Panc1 (cell line): ENCODE results near the gene AFG3L2. TPM values are rescaled to one million over a fixed set of nuclear protein-coding genes. Genes with fewer than 3 reads are reported as not detected.

ENCODE experiments used
- ATAC-seq: fragments of 200-7000 bp; cut with Tn5 transposase; 2 replicates; pipeline ENCODE4 v1.9.1; 2020; ENCODE audit warnings: mild to moderate bottlenecking, moderate library complexity
- BruUV-seq: library from RNA; stranded (reverse); fragments of 400-500 nt; replicated peaks from 2 replicates; lab custom pipeline; 2021; lab: Mats Ljungman, UMichigan
- CTCF ChIA-PET: fragments of 300-600 bp; sonication (Branson Sonifier 250); formaldehyde crosslinking; loops from one replicate; lab custom pipeline; 2022; ENCODE audit warnings: antibody characterized with exemption; lab: Charles Lee
- POLR2A ChIA-PET: fragments of 300-600 bp; sonication (Branson Sonifier 250); formaldehyde crosslinking; loops from one replicate; lab custom pipeline; 2022; ENCODE audit warnings: antibody characterized with exemption; lab: Charles Lee
- DNase-seq: peaks from one replicate; pipeline ENCODE4 v3.0.0-alpha.2; 2010; ENCODE audit warnings: low read depth, low spot score
- H3K27ac ChIP-seq: 2 replicates; pipeline ENCODE4 v1.5.1; 2011; ENCODE audit warnings: mild to moderate bottlenecking, low read length, inconsistent platforms
- H3K27me3 ChIP-seq: fragments of 200-500 bp; sonication (Bioruptor generic); 2 replicates; pipeline ENCODE4 v1.6.0; 2014; ENCODE audit warnings: low read length, inconsistent platforms; ENCODE audit not compliant: control insufficient read depth, insufficient read depth
- H3K36me3 ChIP-seq: fragments of 200-500 bp; sonication (Bioruptor generic); 2 replicates; pipeline ENCODE4 v1.5.1; 2014; ENCODE audit warnings: inconsistent platforms, mild to moderate bottlenecking, low read length, moderate library complexity; ENCODE audit not compliant: control insufficient read depth, insufficient read depth
- H3K4me1 ChIP-seq: 2 replicates; pipeline ENCODE4 v1.5.1; 2011; ENCODE audit warnings: inconsistent platforms, mild to moderate bottlenecking, low read length, moderate library complexity; ENCODE audit not compliant: control insufficient read depth, insufficient read depth
- H3K4me3 ChIP-seq, 2 experiments: 2 replicates each; pipeline ENCODE4 v1.5.1; 2011 to 2012; ENCODE audit warnings: low read depth in 2 of 2, low read length in 2 of 2, mild to moderate bottlenecking in 2 of 2, inconsistent platforms in 1 of 2, moderate library complexity in 1 of 2
- H3K9me3 ChIP-seq: fragments of 200-500 bp; sonication (Bioruptor generic); 2 replicates; pipeline ENCODE4 v1.5.1; 2014; ENCODE audit warnings: low read depth, mild to moderate bottlenecking, inconsistent platforms, low read length, moderate library complexity; ENCODE audit not compliant: control insufficient read depth, insufficient read depth
- POLR2AphosphoS5 ChIP-seq: IDR thresholded peaks from 2 replicates; pipeline ENCODE4 v1.6.1; 2012; ENCODE audit warnings: mild to moderate bottlenecking, low read depth, low read length, moderate library complexity
- SIN3A ChIP-seq: IDR thresholded peaks from 2 replicates; pipeline ENCODE4 v1.6.1; 2012; ENCODE audit warnings: low read depth, mild to moderate bottlenecking, low read length, moderate library complexity, borderline replicate concordance; ENCODE audit not compliant: insufficient read depth
- TCF7L2 ChIP-seq: IDR thresholded peaks from 2 replicates; pipeline ENCODE4 v1.6.1; 2011; ENCODE audit warnings: mild to moderate bottlenecking, low read depth, low read length, inconsistent platforms
- in situ Hi-C: cut with HindIII; loops from 2 replicates; pipeline ENCODE4 v1.10.0; 2016; ENCODE audit warnings: low sequenced_read_pairs, low pct_unique_long_range_greater_than_20kb
- intact Hi-C: fragments of 100-400 bp; cut with micrococcal nuclease; formaldehyde crosslinking; loops from one replicate; pipeline ENCODE4 v1.10.0; 2022; ENCODE audit not compliant: unreplicated experiment
- total RNA-seq: library from RNA; stranded (reverse); gene quantifications from one replicate; pipeline ENCODE4 v1.2.1, GENCODE V29; 2021; ENCODE audit not compliant: unreplicated experiment
- TF ChIP-seq, protein P1 (sequence below), 2 experiments: IDR thresholded peaks; 2 replicates each; pipeline ENCODE4 v1.6.1; 2011 to 2012; ENCODE audit warnings: low read depth in 2 of 2, control low read depth in 1 of 2, low read length in 1 of 2, mild to moderate bottlenecking in 1 of 2, moderate library complexity in 1 of 2; ENCODE audit not compliant: insufficient read depth in 1 of 2
- TF ChIP-seq, protein P2 (sequence below): fragments of 450-650 bp; IDR thresholded peaks from 2 replicates; pipeline ENCODE4 v1.5.1; 2017; ENCODE audit warnings: mild to moderate bottlenecking

The AFG3L2 gene
- total RNA-seq, 1 experiment from 2014 or later, result 58.0 TPM

DNA sequence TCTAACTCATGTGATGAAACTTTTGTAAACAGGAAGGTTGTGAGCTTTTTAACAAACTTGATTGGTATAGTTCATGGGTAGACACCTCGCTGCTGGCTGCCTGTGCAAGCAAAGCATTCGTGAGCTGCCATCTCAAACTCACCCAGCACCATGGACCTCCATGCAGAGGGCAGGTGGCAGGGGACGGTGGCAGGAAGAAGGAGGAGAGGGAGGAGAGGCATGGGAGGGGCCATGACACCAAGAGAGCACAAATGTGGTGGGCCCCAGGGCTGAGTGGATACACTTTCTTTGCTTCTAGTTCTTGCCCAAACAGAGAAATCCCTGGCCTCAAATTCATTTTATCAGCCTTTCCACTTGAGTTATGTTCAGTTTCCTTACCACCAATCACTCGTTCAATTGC is 29.1 kb downstream of the AFG3L2 start:
- no TSS peak for BruUV-seq
- peaks cover 32% of the 10 kb centered on the region for H3K36me3 ChIP-seq
- ChIA-PET CTCF (interaction anchor here (0.5 kb wide), 1 partner anchor 8 kb away, joined by 4 read pairs; no protein-coding TSS in a partner anchor), POLR2A (no interaction called here)
- TF ChIP-seq POLR2AphosphoS5, result no peak
- TF ChIP-seq TCF7L2, result no peak
- TF ChIP-seq SIN3A, result no peak
- TF ChIP-seq, protein P1, sequence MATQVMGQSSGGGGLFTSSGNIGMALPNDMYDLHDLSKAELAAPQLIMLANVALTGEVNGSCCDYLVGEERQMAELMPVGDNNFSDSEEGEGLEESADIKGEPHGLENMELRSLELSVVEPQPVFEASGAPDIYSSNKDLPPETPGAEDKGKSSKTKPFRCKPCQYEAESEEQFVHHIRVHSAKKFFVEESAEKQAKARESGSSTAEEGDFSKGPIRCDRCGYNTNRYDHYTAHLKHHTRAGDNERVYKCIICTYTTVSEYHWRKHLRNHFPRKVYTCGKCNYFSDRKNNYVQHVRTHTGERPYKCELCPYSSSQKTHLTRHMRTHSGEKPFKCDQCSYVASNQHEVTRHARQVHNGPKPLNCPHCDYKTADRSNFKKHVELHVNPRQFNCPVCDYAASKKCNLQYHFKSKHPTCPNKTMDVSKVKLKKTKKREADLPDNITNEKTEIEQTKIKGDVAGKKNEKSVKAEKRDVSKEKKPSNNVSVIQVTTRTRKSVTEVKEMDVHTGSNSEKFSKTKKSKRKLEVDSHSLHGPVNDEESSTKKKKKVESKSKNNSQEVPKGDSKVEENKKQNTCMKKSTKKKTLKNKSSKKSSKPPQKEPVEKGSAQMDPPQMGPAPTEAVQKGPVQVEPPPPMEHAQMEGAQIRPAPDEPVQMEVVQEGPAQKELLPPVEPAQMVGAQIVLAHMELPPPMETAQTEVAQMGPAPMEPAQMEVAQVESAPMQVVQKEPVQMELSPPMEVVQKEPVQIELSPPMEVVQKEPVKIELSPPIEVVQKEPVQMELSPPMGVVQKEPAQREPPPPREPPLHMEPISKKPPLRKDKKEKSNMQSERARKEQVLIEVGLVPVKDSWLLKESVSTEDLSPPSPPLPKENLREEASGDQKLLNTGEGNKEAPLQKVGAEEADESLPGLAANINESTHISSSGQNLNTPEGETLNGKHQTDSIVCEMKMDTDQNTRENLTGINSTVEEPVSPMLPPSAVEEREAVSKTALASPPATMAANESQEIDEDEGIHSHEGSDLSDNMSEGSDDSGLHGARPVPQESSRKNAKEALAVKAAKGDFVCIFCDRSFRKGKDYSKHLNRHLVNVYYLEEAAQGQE (IDR thresholded peaks at IDR 0.05; ENCODE audit: insufficient read depth in 1 of 2, low read depth in 2 of 2, low read length in 1 of 2), result no peak
- TF ChIP-seq, protein P2, sequence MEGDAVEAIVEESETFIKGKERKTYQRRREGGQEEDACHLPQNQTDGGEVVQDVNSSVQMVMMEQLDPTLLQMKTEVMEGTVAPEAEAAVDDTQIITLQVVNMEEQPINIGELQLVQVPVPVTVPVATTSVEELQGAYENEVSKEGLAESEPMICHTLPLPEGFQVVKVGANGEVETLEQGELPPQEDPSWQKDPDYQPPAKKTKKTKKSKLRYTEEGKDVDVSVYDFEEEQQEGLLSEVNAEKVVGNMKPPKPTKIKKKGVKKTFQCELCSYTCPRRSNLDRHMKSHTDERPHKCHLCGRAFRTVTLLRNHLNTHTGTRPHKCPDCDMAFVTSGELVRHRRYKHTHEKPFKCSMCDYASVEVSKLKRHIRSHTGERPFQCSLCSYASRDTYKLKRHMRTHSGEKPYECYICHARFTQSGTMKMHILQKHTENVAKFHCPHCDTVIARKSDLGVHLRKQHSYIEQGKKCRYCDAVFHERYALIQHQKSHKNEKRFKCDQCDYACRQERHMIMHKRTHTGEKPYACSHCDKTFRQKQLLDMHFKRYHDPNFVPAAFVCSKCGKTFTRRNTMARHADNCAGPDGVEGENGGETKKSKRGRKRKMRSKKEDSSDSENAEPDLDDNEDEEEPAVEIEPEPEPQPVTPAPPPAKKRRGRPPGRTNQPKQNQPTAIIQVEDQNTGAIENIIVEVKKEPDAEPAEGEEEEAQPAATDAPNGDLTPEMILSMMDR, result no peak
- H3K27me3 ChIP-seq, result no peaks in the 10 kb centered on the region
- no peak overlapping the region for H3K27ac ChIP-seq
- DNase-seq, result no peak
- no peaks in the 10 kb centered on the region for H3K4me1 ChIP-seq
- intact Hi-C loops, result no loop called here
- no peak overlapping the region for H3K4me3 ChIP-seq
- no peak for ATAC-seq
- H3K9me3 ChIP-seq, result no peaks in the 10 kb centered on the region
- in situ Hi-C loops, result no loop called here

GRCh38 chr18:12346240-12346565 is 30.8 kb downstream of the AFG3L2 start:
- DNase-seq (no peak), ATAC-seq (no peak)
- Histone ChIP-seq H3K27ac (no peak overlapping the region), H3K27me3 (no peaks in the 10 kb centered on the region), H3K36me3 (peaks cover 28% of the 10 kb centered on the region), H3K4me3 (no peak overlapping the region), H3K9me3 (no peaks in the 10 kb centered on the region), H3K4me1 (no peaks in the 10 kb centered on the region)
- POLR2A ChIA-PET, result no interaction called here
- in situ Hi-C loops (no loop called here), intact Hi-C loops (no loop called here)
- CTCF ChIA-PET, result no interaction called here
- TF ChIP-seq TCF7L2, result no peak
- no peak for TF ChIP-seq POLR2AphosphoS5
- no peak for TF ChIP-seq SIN3A
- TF ChIP-seq, protein P1 (IDR thresholded peaks at IDR 0.05; ENCODE audit: insufficient read depth in 1 of 2, low read depth in 2 of 2, low read length in 1 of 2), result no peak
- TF ChIP-seq, protein P2, result no peak
- no TSS peak for BruUV-seq
